GM12873 (cell line): ENCODE data around the gene HIPK1.

ENCODE experiments used
- TF ChIP-seq, protein P1 (sequence below): IDR thresholded peaks from 2 replicates; pipeline ENCODE4 v1.5.1; 2012; ENCODE audit warnings: low read depth, mild to moderate bottlenecking, moderate library complexity, low read length, control low read depth; ENCODE audit not compliant: insufficient read depth; ENCODE audit errors: missing control alignments

Gene HIPK1

DNA sequence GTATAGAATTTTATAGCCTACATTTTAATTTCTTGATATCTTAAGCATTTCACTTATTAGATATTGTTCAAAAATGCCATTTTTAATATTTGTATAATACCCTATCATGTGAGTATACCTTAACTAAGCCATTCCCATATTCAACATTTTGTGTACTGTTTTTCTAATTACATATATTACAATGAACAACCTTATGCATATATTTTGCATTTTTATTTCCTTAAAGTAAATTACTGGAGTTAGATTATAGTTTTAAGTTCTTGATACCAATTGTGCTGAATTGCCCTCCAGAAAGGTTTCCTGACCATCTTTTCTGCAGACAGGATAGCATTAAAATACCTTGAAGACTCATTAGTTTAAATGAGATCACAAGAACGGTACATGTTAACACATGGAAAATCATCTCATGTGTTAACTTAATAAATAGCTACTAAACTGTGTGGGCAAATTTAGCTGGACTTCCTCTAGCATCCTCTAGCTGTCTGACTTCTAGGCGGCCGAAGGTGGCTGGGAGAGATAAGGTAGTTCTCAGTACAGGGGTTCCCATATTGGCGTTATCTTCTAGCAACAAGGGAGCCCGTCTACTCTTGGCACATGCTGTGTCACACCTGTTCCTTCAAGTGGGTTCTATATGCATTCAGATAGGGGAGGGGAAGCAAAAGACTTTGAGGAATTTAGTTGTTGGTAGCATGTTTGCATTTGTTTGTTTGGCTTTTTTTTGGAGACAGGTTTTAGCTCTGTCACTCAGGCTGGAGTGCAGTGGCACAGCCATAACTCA is 15.0 kb upstream of the HIPK1 start:
- TF ChIP-seq, protein P1, sequence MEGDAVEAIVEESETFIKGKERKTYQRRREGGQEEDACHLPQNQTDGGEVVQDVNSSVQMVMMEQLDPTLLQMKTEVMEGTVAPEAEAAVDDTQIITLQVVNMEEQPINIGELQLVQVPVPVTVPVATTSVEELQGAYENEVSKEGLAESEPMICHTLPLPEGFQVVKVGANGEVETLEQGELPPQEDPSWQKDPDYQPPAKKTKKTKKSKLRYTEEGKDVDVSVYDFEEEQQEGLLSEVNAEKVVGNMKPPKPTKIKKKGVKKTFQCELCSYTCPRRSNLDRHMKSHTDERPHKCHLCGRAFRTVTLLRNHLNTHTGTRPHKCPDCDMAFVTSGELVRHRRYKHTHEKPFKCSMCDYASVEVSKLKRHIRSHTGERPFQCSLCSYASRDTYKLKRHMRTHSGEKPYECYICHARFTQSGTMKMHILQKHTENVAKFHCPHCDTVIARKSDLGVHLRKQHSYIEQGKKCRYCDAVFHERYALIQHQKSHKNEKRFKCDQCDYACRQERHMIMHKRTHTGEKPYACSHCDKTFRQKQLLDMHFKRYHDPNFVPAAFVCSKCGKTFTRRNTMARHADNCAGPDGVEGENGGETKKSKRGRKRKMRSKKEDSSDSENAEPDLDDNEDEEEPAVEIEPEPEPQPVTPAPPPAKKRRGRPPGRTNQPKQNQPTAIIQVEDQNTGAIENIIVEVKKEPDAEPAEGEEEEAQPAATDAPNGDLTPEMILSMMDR = no peak

GRCh38 chr1:113916974-113917373 is 12.2 kb upstream of the HIPK1 start:
- TF ChIP-seq, protein P1 = no peak

GRCh38 chr1:113917400-113918082 is 11.6 kb upstream of the HIPK1 start:
- TF ChIP-seq, protein P1 = no peak

- TF ChIP-seq, protein P1 = no peak
Measured at GRCh38 chr1:113918243-113918642, 10.9 kb upstream of the HIPK1 start.

DNA sequence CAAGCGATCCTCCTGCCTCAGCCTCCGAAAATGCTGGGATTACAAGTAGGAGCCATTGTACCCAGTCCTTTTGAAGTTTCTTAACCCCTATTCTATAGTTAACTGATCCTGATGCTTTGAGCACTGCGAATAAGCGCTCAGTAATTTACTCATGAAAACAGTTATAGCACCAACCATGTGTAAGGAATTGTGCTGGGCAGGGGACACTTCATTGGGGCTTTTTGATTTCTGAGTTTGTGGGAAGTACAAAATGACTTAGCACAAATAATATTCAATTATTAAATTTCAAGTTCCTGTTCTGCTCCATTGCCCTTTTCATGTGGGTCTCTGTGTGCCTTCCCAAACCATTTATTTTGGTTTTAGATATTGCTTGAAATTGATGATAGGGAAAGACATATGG is 6.2 kb upstream of the HIPK1 start:
- TF ChIP-seq, protein P1 = no peak

DNA sequence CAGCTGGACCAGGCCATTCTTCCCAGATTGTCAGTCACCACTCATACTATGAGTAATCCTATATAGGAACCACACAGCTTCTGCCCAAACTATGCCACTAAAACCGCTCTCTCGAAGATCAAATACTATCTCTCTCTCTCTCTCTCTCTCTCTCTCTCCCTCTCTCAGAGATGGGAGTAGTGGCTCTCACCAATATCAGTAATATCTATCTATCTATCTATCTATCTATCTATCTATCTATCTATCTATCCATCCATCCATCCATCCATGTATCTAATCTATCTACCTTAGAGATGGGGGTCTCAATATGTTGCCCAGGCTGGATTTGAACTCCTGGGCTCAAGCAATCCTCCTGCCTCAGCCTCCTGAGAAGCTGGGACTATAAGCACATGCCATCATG is 4.7 kb upstream of the HIPK1 start:
- TF ChIP-seq, protein P1 = no peak

GRCh38 chr1:113928187-113928930 is 765 bp upstream of the HIPK1 start:
- TF ChIP-seq, protein P1 = no peak
